SW 1271 (cell line): ENCODE measurements around the gene HNRNPUL1.
"Not testable (repeated sequence)": the region's sequence is repeated elsewhere in the genome, so short reads cannot be mapped to it uniquely, and the experiment has no call there.

ENCODE experiments used
- DNase-seq, 2 experiments: peaks; one replicate each; lab custom pipeline; 2025; lab: John Stamatoyannopoulos, UW

Gene HNRNPUL1

GRCh38 chr19:41325947-41326706, 62.0 kb downstream of the HNRNPUL1 start:
- DNase-seq, result no peak

GRCh38 chr19:41327076-41327575, 63.0 kb downstream of the HNRNPUL1 start:
- DNase-seq, result no peak

- no peak for DNase-seq
These were observed 63.5 kb downstream of the HNRNPUL1 start for GRCh38 chr19:41327576-41328156.

- no peak for DNase-seq
These were observed 64.1 kb downstream of the HNRNPUL1 start for GRCh38 chr19:41328157-41328841.

- DNase-seq, result no peak
These were observed 64.7 kb downstream of the HNRNPUL1 start for GRCh38 chr19:41328842-41329225.

- DNase-seq, result no peak
These were observed 66.3 kb downstream of the HNRNPUL1 start for GRCh38 chr19:41330481-41330880.

GRCh38 chr19:41330946-41331678, 66.9 kb downstream of the HNRNPUL1 start:
- DNase-seq, result no peak

- DNase-seq, result no peak
These were observed 67.8 kb downstream of the HNRNPUL1 start for GRCh38 chr19:41332000-41332399.

GRCh38 chr19:41332468-41332867, 68.3 kb downstream of the HNRNPUL1 start:
- no peak for DNase-seq

- no peak for DNase-seq
These were observed 70.6 kb downstream of the HNRNPUL1 start for GRCh38 chr19:41334793-41335192.

- no peak for DNase-seq
These were observed 71.3 kb downstream of the HNRNPUL1 start for GRCh38 chr19:41335467-41335866.

GRCh38 chr19:41339936-41340335, 75.8 kb downstream of the HNRNPUL1 start:
- DNase-seq, result peak in 1 of 2 experiments; percentile 43

GRCh38 chr19:41341669-41342490, 77.7 kb downstream of the HNRNPUL1 start:
- no peak for DNase-seq

- DNase-seq, result no peak
These were observed 80.0 kb downstream of the HNRNPUL1 start for GRCh38 chr19:41344162-41344561.

GRCh38 chr19:41346916-41347315, 82.7 kb downstream of the HNRNPUL1 start:
- not testable (repeated sequence) for DNase-seq

GRCh38 chr19:41350735-41351338, 86.7 kb downstream of the HNRNPUL1 start:
- no peak for DNase-seq

GRCh38 chr19:41351339-41352245, 87.4 kb downstream of the HNRNPUL1 start:
- peak in 1 of 2 experiments; percentile 48 for DNase-seq

- no peak for DNase-seq
These were observed 88.1 kb downstream of the HNRNPUL1 start for GRCh38 chr19:41352279-41352608.

- peak in 1 of 2 experiments; percentile 37 for DNase-seq
These were observed 88.7 kb downstream of the HNRNPUL1 start for GRCh38 chr19:41352609-41353465.
